HG03571 (cell line): ENCODE data around the gene DISP1.

Source experiments
- ATAC-seq: cut with Tn5 transposase; IDR thresholded peaks from one replicate; pipeline ENCODE4 v1.9.1; 2021; ENCODE audit not compliant: unreplicated experiment

DISP1 gene

GRCh38 chr1:222814536-222815439 lies at the start of gene DISP1:
Gene DISP1, plus strand, starts transcription at chr1:222815039. Its CDS starts 127,785 bp downstream, at chr1:222942824.
- peak; percentile 94 for ATAC-seq

- ATAC-seq = no peak
Measured at GRCh38 chr1:222767152-222767571, 47.7 kb upstream of the DISP1 start.

- no peak for ATAC-seq
Measured at GRCh38 chr1:222768592-222768991, 46.2 kb upstream of the DISP1 start.

DNA sequence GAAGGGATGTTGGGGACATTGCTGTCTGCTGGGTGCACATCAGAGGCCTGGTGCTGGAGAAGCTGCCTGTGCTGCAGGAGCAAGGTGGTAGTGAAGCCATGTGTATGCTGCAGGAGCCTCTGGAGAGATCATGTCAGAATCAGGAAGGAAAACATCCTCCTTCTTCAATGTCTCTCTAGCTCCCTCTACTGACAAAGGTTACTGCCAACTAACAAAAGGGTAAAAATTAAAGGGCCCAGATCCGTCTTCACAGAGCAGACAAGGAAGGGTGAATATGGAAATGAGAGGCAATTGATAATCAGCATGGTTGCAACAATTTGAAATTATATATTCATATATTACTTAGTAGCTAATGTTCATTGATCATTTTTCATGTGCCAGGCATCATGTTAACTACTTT lies 45.7 kb upstream of the DISP1 start:
- no peak for ATAC-seq

- ATAC-seq = no peak
Measured at GRCh38 chr1:222769971-222770620, 44.7 kb upstream of the DISP1 start.

DNA sequence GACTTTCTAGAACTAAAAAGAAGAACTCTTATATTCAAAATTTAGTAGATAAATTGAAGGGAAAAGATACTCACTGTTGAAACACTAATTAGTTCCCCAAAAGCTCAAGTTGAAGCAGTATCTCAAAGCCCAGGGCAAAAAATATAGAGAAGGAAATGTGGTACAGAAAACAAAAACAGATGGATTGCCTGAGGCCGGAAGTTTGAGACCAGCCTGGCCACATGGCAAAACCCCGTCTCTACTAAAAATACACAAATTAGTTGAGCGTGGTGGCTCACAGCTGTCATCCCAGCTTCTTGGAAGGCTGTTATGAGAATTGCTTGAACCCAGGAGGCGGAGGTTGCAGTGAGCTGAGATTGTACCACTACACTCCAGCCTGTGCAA lies 41.9 kb upstream of the DISP1 start:
- ATAC-seq = peak; percentile 92

DNA sequence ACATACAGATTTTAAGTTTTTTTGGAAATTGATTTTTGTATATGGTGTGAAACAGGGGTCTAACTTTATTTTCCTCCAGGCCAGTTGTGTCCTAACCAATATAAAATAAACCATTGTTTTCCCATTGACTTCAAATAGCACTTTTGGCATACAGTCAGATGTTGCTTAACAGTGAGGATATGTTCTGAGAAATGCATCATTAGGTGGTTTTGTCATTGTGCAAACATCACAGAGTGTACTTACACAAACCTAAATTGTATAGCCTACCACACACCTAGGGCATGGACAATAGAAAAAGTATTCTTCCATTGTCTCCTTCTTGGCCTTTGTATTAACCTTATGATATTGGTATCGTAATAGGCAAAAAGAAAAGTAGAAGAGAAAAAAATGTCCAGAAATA lies 37.4 kb upstream of the DISP1 start:
- no peak for ATAC-seq

GRCh38 chr1:222777977-222778376 lies 36.9 kb upstream of the DISP1 start:
- no peak for ATAC-seq

DNA sequence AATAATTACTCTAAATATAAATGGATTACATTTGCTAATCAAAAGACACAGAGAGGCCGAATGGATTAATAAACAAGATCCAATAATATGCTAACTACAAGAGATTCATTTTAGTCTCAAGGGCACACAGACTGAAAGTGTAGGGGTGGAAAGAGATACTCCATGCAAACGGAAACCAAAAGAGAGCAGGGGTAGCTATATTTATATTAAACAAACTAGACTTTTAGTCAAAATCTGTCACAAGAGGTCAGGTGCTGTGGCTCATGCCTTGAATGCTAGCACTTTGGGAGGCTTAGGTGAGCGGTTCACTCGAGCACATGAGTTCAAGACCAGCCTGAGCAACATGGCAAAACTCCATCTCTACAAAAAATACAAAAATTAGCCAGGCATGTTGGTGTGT lies 33.6 kb upstream of the DISP1 start:
- ATAC-seq = no peak

DNA sequence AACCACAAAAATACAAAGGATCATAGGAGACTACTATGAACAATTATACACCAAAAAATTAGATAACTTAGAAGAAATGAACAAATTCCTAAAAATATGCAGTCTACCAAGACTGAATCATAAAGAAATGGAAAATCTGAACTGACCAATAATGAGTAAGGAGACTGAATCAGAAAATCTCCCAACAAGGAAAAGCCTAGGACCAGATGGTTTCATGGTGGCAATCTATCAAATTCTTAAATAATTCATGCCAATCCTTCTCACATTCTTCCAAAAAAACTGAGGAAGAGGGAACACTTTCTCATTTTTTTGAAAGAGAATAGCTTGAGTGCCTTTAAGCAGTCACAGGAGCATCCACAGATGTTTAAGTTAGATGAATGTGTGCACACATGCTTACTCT lies 31.8 kb upstream of the DISP1 start:
- ATAC-seq = no peak

- no peak for ATAC-seq
Measured at GRCh38 chr1:222784371-222784770, 30.5 kb upstream of the DISP1 start.

DNA sequence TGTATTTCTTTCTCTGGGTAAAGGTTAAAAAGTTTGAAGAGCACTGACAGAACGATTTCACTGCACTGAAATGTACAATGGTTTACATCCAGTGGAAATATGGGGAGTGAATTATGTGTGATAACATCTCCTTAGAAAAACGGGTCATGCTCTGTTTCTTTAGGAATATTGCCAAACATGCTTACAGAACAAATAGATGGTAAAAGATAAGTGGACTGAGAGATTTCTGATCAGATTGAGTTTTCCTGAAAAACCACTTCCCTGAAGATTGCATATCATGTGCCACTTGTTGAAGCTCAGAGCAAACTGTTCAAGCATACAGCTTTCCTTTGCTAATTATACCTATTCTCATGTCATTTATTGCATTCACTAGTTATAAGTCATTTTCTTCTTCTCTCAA lies 29.9 kb upstream of the DISP1 start:
- ATAC-seq = no peak

DNA sequence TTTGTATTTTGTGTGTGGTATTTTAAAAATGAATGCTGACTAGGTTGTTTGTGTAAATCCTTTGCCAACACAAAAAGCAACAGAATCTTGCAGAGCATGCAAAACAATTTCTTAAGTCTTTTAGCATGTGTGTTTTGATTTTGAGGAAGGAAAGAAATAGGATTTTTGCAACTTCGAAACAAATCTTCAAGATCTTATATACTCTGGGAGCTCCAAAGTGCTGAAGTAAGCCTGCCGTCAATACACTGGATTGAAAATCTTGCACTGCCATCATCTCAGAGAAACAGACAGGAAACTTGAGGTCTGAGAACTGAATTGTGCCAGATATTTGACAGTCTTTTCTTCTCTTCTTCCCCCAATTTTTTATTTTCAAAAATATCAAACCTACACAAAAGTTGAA lies 29.3 kb upstream of the DISP1 start:
- ATAC-seq = no peak

DNA sequence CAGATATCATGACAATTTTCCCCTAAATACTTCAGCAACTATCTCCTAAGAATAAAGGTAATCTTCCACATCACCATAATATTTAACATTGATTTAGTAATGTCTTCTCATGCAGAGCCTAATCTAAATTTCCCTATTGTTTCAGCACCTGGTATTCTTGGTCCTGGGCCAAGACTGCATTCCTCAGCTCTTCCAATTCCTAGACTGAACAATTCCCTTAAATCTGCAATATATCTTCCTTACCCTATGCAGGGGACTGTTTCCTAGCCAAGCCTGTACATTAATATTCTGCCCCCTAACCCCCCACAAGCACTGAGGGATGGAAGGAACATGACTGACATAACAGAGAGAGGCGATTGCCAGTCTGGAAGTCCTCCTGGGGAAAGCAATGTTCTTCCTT lies 28.7 kb upstream of the DISP1 start:
- no peak for ATAC-seq

GRCh38 chr1:222787729-222788128 lies 27.1 kb upstream of the DISP1 start:
- ATAC-seq = no peak

DNA sequence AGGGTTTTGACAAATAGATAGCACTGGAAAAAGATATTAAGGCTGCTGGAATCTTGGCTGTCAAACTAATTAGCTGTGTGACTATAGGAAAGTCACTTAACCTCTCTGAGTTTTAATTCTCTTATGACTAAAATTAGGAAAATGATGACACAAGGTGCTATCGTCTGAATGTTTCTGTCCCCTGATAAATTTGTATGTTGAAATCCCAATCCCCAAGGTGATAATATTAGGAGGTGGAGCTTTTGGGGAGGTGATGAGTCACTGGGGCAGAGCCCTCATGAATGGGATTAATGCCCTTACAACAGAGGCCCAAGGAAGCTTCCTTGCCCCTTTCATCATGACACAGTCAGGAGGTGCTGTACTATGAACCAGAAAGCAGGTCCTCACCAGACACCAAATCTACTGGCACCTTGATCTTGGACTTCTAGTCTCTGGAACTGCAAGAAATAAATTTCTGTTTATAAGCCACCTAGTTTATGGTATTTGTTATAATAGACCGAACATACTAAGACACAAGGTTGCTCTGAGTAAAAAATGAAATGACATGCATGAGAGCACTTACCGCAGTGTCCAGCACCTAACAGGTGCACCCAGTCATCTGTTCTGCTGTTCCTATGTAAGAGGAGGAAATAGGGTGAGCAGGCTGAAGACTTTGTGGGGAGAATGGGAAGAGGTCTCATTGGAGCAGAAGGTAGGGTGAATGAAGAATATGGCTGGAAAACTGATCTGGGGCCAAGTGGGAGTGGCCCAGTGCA lies 26.3 kb upstream of the DISP1 start:
- ATAC-seq = no peak

GRCh38 chr1:222790115-222790514 lies 24.7 kb upstream of the DISP1 start:
- no peak for ATAC-seq

- ATAC-seq = no peak
Measured at GRCh38 chr1:222790520-222790919, 24.3 kb upstream of the DISP1 start.

DNA sequence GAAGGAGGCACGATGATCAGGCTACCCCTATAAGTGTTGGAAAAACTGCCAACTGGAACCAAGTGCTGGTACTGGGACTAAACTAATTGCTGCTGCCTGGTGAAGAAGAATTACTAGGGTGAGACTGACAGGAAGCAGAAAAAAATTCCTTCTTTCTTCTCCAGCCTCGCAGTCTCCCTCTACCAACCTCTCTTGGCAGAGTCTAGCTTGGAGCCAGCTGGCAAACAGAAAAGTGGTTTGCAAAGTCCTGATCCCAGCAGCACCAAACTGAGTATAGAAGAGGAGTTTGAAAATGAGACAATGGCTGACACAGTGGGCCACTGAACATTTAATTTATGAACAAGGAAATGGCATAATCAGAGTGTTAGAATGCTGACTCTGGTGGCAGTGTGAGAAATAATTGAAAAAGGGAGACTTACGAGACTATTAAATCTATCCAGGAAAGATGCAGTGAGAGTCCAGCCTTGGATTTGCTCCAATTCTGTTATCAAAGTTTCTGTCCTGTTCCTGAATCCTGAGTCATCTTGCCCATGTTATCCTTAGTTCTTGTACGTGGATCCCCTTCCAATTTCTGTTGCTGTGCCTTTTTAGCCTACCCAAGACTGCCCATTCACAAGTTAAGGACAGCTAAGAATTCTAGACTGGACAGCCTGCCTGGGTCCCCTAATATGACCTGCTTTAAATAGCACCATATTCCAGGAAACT lies 23.7 kb upstream of the DISP1 start:
- no peak for ATAC-seq

- no peak for ATAC-seq
Measured at GRCh38 chr1:222792744-222793143, 22.1 kb upstream of the DISP1 start.
